CD4-positive, alpha-beta T cell treated with Interferon alpha-2 for 1 hour (primary cell): ENCODE data around the gene ABHD14A.

Source experiments
- DNase-seq, 2 donors: peaks; one replicate each; pipeline ENCODE4 v3.0.0-alpha.2; 2020 to 2022

The ABHD14A gene

GRCh38 chr3:51941463-51941797, 33.4 kb upstream of the ABHD14A start:
- no peak for DNase-seq

- DNase-seq, result peak; percentile 100
Observed at GRCh38 chr3:51941798-51942602, 32.9 kb upstream of the ABHD14A start, which contains the start of the genes PARP3 and RRP9. Gene PARP3, plus strand, starts transcription at chr3:51942363. Its CDS starts 993 bp downstream, at chr3:51943356. Gene RRP9, minus strand, starts transcription at chr3:51941904. Its CDS starts 37 bp downstream, at chr3:51941867.

- peak; percentile 53 to 68 for DNase-seq
Observed at GRCh38 chr3:51942603-51943450, 32.0 kb upstream of the ABHD14A start.

GRCh38 chr3:51943451-51944391, 31.1 kb upstream of the ABHD14A start:
- no peak for DNase-seq

- no peak for DNase-seq
Observed at GRCh38 chr3:51944451-51945021, 30.3 kb upstream of the ABHD14A start.

- DNase-seq, result no peak
Observed at GRCh38 chr3:51945031-51945840, 29.6 kb upstream of the ABHD14A start.

GRCh38 chr3:51945926-51946705, 28.7 kb upstream of the ABHD14A start:
- DNase-seq, result no peak

GRCh38 chr3:51946796-51947195, 28.1 kb upstream of the ABHD14A start:
- no peak for DNase-seq

GRCh38 chr3:51947215-51947900, 27.5 kb upstream of the ABHD14A start:
- no peak for DNase-seq

- DNase-seq, result no peak
Observed at GRCh38 chr3:51948016-51948580, 26.8 kb upstream of the ABHD14A start.

GRCh38 chr3:51949121-51949520, 25.7 kb upstream of the ABHD14A start:
- no peak for DNase-seq

GRCh38 chr3:51950899-51951298, 24.0 kb upstream of the ABHD14A start:
- DNase-seq, result no peak

- no peak for DNase-seq
Observed at GRCh38 chr3:51953445-51953844, 21.4 kb upstream of the ABHD14A start.

- DNase-seq, result no peak
Observed at GRCh38 chr3:51954105-51954504, 20.8 kb upstream of the ABHD14A start.

- no peak for DNase-seq
Observed at GRCh38 chr3:51954713-51955112, 20.2 kb upstream of the ABHD14A start.

GRCh38 chr3:51955175-51955892, 19.5 kb upstream of the ABHD14A start, which contains the start of gene GPR62:
Gene GPR62, plus strand, starts transcription at chr3:51955381. Its CDS starts 272 bp downstream, at chr3:51955653.
- DNase-seq, result no peak

GRCh38 chr3:51955893-51956770, 18.7 kb upstream of the ABHD14A start:
- peak; percentile 12 to 47 for DNase-seq
